HG03095 (cell line): ENCODE results near the gene YKT6.

Experiments used
- ATAC-seq: cut with Tn5 transposase; IDR thresholded peaks from one replicate; pipeline ENCODE4 v1.9.1; 2021; ENCODE audit warnings: moderate library complexity; ENCODE audit not compliant: unreplicated experiment

The YKT6 gene

DNA sequence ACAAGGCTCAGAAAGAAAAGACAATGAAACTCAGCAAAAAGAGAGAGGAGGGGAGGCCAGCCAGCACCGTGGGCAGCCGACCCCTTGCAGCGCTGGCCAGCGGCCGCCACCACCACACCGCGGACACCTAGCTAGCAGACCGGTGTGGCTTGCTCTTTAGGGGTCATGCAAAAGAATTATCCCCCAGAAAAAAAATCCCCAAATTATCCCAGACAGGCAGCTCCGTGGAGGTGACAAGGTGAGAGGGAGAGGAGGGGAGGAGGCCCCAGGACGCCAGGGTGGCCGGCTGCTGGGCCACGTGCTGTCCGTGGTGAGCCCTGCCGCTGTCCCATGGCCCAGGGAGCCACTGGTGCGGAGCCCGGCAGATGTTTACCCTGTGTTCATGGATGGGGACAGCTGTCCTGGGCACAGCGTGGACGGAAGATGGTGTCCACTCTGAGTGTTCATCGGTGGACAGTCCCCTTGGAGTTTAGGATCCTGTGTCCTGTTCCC, 16.5 kb downstream of the YKT6 start:
- no peak for ATAC-seq

DNA sequence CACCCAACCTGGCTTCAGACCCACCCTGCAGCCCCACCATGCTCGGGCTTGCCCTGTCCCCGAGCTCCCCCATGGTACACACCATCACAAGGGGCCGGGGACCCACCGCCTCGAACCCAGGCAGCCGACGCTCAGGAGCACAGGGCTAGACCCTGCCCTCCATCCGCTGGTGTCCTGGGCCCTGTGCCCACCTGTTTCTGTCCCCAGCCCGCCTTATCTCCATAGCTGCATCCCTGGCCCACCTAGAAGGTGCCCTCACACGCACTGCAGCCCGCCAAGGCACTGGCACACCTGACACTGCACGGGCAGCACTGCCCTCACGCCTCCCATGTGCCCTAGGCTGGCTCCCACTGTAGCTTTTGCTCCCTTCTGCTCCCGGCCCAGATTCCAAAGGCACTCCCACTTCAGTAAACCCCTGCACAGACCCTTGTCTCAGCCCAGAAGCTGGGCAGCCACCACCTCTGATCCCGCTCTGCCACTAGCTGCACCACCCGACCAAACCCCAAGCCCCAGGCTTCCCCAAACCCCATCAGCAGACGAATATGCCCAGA, 17.1 kb downstream of the YKT6 start:
- ATAC-seq = no peak

DNA sequence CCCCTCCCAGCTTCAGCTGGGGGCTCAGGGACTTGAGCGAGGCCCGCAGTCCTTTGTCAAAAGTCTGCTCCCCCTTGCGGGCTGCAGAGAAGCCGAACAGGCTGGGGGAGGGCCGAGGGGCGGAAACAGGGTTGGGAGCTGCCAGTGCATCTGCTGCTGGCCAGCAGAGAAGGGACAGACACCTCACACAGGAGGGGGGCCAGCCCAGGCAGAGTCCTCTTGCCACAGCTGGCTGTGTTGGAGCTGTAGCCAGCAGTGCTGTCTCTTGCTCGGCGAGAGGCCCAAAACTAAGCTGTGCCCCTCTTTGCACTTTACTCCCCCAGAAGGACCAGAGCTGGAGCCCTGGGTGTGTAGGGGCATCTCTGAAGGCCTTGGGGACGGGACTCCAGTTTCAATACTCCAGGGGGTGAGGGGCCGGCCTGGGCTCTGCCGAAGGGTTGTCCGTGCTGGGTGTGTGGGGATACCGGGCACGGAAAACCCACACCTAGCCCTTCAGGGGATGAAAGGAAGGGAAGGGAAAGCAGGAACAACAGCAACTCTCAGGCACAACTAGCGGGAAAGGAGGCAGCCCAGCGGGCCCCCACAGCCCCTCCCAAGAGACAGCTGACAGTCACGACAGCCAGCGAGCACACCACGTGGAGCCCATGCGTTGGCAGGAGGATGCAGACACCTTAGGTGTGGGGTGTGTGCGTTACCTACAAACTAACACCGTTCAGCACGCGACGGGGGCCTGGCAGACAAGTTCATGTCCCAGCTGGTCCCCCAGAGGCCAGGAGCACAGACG, 17.8 kb downstream of the YKT6 start:
- no peak for ATAC-seq

DNA sequence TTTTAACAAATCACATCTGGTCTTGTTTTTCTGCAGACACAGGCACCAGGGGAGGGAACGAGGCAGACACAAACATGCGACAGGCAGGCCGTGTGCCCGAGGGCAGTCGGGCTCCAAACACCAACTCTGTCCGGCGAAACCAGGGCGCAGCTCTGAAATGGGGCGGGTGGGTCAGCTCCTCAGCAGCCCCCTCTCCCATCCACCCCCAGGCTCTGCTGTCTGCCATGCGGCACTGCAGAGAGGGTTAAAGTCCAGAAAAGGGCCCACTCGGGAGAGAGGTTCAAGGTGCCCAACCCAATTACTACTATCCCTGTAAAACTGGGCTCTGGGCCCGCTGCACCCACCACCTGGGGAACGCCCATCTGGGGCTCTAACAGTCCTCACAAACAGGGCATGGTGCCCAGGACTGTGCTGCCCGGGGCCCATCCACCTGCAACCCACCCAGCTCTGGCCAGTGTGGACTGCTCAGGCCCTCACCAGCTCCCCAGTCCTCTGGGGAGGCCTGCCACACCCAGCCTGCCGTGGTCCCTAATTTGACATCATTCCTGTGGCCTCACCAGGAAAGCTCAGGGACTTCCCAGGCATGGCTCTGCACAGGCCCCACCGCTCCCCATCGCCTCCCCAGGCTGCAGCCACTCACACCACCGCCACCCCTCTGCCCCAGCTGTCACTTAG, 18.7 kb downstream of the YKT6 start:
- no peak for ATAC-seq

DNA sequence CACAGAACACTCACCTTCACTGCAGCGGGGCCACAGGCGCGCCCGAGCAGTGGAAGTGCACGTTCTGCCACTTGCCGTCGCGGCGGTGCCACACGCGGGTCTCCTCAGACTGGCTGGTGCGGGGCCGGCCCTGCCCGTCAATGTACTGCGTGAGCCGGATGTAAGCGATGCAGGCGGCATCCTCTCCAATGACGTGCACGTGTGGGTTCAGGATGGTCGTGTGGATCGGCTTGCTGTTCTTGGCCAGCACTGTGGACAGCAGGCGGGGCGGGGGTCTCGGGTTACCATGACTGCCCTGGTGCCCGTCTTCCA, 19.2 kb downstream of the YKT6 start:
- no peak for ATAC-seq

DNA sequence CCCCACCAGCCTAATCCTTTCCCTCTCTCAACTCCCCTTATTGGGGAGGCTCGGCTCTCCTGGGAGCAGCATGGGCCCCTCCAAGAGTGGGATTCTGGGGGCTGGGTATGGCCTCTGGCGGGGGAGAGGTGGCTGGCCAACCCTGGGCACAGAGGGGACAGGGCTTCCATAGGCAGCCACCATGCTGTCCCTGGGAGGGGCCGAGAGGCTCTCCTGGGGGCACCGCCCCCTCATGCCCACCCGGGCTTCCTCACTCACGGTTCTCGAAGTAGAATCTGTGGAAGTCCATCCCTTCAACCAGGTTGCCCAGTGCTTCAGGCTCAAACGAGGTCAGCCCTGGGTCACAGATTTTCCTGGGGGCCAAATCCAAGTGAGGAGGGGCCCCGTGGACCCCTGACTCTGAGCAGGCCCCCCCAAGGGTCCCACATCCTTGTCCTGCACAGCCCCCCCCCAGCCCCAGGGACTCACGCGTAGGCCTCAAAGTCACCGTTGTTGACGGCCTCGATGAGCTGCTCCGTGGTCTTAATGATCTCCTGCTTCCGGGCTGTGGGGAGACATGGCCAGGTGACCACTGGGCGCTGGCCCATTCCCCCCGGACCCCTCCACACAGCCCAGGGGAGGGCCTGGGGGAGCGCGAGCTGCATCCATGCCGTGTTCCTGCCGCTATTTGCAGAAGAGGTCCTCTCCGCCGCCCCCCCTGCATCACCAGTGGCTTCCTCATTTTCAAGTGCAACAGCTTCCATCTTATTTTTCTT, 19.8 kb downstream of the YKT6 start:
- ATAC-seq = no peak

DNA sequence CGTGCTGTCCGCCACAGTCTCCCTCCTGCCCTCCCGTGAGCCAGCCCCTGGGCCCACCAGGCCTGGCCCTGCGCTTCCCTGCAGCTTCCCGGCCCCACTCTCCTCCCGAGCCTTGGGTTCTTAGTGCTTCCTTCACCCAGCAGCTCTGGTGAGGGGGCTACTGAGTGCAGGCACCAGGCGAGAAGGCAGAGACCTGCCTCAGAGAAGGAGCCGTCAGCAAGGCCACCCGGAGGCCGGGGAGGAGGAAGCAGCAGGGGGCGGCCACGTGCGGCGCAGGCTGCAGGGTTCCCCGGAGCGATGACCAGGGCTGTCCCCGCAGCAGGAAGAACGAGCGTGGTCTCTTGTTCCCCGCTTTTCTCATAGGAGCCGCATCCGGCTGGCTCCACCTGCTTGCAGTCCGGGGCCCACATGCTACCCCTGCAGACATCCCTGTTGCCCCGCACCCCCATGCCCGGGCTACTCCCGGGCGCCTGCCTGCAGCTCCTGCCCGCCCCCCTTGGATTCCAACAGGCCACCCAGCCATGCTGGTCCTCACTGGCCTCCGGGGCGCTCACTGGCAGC, 20.5 kb downstream of the YKT6 start:
- no peak for ATAC-seq

DNA sequence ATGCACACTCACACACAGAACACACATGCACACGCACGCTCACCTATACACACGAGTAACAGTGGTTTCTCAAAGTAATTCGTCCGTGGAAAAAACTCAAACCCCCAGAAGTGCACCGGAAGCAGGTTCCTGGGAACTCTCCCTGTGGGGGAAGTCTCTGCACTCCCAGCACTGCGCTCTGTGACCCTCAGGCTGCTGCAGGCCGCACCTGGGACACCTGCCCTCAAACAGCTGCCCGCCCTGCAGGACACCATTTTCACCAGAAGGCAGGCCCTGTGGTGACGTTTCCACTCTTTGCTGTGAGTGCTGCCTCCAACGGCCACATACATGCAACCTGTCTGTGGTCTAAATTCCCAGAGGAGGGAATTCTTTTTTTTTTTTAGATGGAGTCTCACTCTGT, 21.3 kb downstream of the YKT6 start:
- no peak for ATAC-seq

DNA sequence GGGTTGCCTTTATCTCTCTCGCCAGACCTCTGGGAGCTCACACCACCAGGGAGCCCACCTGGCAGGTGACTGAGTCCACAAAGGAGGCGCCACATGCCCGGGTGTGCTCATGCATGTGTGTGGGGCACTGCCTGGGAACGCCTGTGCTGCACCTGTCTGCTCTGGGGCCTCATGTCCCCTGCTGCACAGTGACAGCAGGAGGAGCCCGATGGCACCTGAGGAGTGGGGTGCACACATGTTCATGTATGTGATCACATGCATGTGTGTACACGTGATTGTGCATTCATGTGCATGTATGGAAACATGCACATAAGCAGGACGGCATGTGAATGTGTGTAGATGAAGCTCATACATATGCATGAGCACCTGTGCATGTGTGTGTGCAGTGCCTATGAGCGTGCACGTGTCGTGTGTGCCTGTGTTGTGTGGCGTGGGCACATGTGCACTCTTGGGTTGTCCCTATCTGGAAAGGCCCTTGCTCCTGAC, 22.0 kb downstream of the YKT6 start:
- ATAC-seq = no peak

DNA sequence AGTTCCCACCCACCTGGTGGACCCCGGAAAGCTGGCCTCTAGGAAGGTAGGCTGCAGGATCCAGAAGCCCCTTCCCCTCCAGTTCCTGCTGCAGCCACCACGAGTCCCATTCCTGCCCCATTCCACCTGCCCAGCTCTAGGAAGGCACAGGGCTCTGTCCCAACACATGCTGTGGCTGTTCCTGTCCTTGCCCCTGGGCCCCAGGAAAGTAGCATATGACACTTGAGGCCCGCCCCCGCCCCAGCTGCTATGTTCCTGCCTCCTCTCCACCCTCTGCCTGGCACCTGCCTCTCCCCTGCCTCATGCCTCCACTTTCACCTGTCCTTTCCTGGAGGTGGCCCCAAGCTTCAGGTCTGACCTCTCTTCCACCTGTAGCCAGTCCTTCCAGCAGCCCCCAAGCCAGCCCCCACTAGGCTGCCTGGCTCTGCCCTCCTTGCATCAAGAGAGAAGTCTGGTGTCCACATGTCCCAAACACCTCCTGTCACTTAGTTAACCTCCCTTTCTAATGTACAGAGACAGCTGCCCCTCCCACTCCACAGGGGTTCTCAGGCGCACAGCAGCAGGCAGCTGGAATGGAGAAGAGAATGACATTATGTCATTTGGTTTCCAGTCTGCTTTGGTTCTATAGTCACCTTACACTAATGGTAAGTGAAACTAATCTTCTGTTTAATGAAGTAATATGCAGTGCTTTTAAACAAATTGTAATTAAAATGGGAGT, 22.7 kb downstream of the YKT6 start:
- ATAC-seq = no peak

DNA sequence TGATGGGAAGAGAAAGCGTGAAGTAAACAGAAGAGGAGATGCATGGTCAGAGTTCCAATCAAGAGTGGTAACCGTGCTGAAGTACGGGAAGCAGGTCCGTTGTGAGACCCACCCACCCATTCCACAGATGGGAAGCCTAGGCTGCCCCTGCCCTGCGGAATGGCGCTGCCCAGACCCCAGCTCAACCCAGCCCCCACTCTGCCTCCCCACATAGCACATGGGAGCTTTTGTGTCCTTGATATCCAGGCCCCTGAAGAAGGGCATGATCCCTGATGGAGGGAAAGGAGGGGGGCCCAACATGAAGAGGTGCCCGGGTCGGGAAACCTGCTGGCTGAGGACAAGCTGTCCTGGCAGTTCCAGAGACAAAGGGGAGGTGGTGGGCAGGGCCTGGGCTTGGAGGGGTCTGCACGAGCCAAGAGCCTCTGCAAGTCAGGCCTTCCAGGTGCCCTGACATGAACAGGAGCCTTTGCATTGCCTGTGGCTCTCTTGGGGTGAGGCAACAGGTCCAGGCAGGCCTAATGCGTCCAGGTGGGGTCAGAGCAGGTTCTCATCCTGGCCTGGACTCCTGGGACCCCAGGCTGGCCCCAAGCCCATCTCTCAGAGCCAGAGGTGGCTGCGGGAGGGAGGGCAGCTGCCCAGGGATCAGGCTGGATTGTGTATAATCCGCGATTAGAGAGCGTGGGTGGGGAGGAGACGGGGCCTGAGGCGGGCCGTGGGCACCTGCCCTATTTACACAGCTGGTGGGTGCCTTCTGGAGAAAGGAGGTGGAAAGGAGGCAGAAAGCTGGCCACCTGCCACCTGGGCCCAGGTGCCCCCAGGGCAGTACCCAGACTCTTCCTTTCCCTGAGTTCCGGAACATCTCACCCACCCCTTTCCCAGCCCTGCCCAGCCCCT, 23.5 kb downstream of the YKT6 start:
- ATAC-seq = no peak

DNA sequence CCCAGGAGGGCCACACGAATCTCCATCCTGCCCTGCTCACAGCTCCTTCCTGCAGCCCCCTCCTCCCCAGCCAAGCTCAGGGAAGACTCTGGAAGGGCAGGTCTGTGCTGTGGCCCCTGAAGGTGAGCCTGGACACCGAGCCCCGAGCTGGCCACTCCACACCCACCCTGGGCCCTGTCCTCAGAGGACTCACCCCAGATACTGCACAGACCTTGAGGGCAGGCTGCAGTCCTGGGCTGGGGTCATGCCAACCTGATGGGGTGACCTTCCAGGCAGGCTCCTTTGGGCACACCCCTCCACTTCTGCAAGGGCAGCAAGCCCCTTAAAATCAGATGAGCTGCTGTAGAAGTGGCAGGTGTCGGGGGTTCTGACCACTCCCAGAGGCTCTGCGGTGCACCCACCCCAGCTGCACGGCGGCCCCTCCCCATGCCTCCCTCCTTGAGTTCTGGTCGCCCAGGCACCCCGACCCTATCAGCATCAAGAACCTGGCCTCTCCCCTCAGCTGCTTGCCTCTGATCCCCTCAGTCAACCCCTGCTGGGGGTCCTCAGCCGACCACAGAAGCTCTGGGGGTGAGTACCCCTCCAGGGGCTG, 24.3 kb downstream of the YKT6 start:
- ATAC-seq = no peak

DNA sequence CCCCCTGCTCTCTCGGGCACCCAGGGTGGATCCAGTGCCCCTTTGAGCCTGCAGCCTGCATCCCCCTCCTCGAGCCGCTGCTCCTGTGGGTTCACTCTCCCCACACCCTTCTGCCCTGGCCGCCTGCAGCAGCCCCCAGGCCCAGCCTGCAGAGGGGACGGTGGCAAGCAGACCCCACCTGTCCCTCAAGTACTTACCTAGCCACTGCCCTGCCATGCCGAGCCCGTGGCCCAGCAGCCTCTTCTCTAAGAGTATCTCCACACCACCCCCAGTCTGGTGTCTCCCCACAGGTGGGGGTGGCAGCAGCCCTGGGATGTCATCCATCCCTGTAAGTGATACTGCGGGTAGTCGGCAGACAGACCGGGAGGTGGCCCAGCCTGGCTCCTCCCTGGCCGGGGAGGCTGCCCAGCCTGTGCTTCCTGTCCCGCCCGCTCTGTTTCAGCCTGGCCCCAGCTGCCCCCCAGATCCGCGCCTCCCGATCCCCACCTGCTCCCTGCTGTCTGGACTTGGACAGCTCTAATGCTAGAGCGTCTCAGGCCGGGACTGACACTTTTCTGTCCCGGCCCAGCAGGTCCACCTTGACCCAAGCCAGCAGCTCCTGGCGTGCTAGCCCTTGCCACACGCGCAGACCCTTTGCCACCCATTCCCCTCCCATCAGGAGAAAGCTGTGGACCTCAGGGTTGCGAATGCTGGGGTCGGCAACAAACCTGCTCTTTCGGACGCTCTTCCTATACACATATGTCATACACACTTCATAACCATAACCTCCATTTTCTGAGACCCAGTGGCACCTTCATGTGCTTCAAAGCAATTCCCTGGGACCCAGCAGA, 25.0 kb downstream of the YKT6 start:
- no peak for ATAC-seq

DNA sequence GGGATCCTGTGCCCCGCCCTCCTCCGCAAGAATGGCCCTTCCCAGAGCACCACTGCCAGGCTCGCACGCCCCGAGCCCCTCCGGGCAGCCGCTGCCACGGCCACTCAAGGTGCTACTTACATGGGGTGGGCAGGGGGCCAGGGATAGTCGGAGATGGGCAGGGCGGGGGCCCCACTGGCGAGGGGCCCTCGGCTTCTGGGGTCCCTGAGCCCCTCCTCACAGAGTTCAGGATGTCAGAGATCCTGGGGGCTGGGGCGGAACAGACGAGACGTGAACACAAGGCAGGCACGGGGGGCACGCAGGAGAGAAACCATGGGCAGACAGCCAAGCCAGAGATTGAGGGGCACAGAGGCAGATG, 25.6 kb downstream of the YKT6 start:
- no peak for ATAC-seq

DNA sequence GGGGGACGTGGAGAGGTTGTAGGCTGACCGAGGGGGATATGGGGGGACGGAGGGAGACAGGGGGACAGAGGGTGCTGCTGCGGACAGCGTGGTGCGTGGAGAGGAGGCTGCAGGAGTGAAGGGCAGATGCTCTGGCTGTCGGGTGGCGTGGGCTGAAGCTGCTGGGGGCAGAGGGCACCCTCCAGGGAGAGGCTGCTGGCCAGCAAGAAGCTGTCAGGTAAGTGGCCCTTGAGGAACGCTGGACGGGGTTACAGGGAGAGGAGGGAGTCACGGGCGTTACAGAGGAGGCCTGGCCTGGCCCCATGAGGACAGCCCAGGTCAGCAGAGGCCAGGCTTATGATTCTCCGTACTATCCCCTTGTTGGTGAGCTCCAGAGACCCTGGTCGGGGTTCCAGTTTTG, 27.1 kb downstream of the YKT6 start:
- no peak for ATAC-seq

DNA sequence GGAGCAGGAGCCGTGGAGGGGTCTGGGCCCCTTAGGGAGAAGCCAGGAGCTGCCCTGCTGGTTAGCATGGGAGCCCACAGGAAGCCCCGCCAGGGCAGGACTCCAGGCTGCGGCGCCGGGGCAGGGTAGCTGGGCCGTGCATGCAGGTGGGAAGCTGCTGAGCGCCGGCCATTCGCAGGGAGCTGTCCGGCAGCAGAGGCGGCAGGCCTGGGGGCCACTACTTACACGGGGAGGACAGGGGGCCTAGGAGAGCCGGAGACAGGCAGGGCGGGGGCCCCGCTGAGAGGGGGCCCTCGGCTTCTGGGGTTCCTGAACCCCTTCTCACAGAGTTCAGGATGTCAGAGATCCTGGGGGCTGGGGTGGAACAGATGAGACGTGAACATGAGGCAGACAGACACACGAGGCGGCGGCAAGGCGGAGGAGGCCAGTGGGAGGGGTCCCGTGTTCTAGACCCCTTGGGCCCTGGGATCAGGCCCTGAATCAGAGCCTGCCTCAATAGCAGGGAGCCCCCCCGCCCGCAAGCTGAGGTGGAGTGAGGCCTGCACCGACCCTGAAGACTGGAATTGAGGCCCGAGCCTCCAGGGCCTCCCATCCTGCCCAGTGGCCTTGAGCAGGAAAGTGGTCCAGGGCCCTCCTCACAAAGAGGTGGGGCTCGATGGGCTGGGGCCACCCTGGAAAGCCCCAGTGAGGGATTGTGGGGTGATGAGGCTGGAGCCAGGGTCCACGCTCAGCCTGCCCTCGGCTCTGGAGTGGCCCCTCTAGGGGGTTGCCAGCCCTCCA, 28.0 kb downstream of the YKT6 start:
- no peak for ATAC-seq

DNA sequence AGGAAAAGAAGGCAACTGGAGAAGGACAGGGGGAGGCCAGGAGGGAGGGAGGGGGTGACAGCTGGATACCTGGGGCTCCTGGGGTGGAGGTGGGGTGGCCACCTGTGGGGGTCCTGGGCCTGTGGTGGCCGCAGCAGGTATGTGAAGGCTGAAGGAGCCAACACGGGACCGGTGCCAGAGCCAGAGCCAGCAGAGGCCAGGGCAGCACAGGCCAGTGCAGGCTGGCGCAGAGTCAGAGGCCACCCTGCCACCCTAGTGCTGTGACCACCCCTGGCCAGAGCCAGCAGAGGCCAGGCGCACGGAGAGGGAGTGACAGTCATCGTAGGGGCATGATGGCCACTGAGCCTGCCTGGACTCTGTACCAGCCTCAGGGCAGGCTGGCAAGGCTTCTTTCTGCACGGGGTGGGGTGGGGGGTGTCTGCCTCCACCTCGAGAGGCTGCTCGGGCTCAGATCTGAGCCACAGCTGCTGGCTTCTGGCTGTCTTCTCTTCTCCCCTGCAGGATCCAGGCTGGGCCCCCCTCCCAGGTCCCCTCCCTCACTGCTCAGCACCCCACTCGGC, 28.8 kb downstream of the YKT6 start:
- ATAC-seq = no peak
